ENCODE results near the gene OR2C1.

OR2C1 gene

DNA sequence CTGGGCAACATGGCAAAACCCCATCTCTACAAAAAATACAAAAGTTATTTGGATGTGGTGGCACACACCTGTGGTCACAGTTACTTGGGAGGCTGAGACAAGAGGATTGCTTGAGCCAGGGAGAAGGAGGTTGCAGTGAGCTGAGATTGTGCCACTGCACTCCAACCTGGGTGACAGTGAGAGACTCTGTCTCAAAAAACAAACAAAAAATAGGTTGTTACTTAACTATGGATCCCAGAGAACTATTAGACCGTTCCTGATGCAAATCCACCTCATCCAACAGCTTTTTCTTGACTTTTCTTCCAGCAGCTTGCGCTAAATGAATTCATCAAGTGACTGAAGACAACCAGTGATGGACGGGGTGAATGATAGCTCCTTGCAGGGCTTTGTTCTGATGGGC lies at the start of gene OR2C1:
OR2C1 (plus strand) TSS at position 301 of the 400 bp plus-strand sequence; CDS start at position 353, 52 bp downstream.
- no peak for DNase-seq (ENCODE audit: low read depth in 1 of 2, low spot score in 1 of 2)

- DNase-seq (ENCODE audit: low read depth in 1 of 2, low spot score in 1 of 2), result no peak
These were observed 49.6 kb upstream of the OR2C1 start for GRCh38 chr16:3306078-3306477.

DNA sequence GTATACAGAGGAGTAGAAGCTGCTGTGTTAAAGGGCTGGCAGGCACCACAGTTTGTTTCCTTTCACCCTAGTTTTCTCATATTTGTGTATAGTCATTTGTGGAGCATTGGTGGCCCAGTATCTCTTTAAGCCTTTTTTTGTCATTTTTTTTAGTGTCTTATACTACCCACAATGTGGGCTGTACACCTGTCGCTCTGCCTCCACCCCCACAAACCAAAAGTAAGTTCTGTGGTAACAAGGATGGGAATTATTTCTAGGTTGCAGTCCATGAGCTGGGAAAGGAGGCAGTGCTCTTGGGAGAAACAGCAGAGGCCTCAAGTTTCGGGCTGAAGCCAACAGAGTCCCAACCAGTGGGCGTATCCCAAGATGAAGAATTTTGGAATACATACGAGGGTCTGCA lies 44.2 kb upstream of the OR2C1 start:
- DNase-seq (ENCODE audit: low read depth in 1 of 2, low spot score in 1 of 2), result no peak

DNA sequence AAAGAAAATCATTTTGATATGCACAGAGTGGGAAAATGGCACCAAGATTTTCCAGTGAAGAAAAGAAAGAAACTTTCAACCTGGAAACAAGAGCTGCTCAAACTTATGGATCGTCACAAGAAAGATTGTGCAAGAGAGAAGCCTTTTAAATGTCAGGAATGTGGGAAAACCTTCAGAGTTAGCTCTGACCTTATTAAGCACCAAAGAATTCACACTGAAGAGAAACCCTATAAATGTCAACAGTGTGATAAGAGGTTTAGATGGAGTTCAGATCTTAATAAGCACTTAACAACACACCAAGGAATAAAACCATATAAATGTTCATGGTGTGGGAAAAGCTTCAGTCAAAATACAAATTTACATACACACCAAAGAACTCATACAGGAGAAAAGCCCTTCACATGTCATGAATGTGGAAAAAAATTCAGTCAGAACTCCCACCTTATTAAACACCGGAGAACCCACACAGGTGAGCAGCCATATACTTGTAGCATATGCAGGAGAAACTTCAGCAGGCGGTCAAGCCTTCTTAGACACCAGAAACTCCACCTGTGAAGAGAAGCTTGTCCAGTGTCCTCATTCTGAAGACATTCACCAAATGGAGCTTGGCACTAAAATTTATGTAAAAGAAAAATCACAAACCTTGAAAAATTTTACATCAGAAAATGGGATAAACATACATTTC lies 38.2 kb upstream of the OR2C1 start:
- DNase-seq (ENCODE audit: low read depth in 1 of 2, low spot score in 1 of 2), result no peak

- no peak for DNase-seq (ENCODE audit: low read depth in 1 of 2, low spot score in 1 of 2)
These were observed 33.9 kb upstream of the OR2C1 start for GRCh38 chr16:3321816-3322215.

DNA sequence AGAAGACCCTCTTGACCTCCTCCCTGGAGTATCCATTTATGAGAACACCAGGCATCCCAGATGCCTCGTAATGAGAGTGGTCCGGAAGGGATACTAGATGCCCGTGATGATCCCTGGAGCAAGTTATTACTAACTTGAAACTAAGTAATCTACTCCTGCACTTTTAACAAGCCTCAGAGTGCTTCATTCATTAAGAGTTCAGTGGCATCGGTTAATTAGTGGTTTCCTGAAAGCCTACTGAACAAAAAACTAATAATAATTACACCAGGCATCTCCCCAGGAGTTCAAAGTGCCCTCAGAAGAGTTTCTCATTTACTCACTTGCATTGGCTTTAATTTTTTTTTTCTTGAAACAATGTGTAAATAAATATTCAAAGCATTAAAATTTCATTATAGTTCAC lies 28.2 kb upstream of the OR2C1 start:
- no peak for DNase-seq (ENCODE audit: low read depth in 1 of 2, low spot score in 1 of 2)

DNA sequence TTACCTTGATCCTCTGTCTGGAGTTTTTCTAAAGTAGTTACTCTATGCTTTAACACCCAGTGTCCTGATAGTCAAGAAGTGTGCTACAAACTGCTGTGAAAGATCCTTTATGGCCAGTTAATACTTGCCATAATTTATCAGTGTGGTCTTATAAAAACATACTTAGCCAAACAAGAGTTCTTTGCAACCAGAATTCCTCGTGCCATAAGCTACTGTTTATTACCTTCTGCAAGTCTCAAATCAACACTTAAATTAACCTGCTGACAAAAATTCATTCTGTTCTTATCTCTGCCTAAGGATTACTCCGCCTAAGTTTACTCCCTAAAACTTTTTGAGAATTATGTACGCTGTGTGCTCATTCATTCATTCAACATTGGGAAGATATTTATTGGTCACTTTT lies 27.6 kb upstream of the OR2C1 start:
- no peak for DNase-seq (ENCODE audit: low read depth in 1 of 2, low spot score in 1 of 2)

DNA sequence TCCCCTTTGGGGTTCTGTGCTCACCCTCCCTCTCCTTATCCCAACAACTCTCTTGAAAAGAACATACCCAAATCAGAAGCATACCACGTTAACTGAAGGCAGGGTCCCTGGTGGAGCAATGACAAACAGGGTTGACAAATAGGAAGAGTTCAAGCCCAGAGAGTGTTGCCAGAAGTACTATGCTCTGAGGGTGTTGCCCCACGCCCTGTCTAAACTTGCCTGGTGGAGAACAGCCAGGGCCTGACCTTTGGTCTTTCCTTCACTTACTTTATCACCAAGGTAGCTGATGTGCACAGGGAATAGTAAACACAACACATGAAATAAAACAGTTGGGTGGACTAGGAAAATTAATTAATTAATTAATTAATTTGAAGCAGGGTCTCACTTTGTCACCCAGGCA lies 27.0 kb upstream of the OR2C1 start:
- no peak for DNase-seq (ENCODE audit: low read depth in 1 of 2, low spot score in 1 of 2)

DNA sequence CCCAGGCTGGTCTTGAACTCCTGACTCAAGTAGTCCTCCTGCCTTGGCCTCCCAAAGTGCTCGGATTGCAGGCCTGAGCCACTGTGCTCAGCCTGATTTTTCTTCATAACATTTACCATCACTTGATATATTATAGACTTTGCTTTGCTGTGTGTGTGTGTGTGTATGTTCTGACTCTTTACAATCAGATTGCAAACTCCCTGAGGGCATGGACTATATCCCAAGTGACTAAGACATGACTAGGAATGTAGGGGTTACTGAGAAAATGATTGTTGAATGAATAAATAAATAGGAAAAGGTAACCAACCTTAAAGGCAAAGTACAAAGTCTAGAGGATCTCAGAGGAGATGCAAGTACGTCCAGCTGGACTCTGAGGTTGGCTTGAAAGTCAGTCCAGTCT lies 9.6 kb upstream of the OR2C1 start:
- no peak for DNase-seq (ENCODE audit: low read depth in 1 of 2, low spot score in 1 of 2)

GRCh38 chr16:3347586-3347985 lies 8.1 kb upstream of the OR2C1 start:
- no peak for DNase-seq (ENCODE audit: low read depth in 1 of 2, low spot score in 1 of 2)

DNA sequence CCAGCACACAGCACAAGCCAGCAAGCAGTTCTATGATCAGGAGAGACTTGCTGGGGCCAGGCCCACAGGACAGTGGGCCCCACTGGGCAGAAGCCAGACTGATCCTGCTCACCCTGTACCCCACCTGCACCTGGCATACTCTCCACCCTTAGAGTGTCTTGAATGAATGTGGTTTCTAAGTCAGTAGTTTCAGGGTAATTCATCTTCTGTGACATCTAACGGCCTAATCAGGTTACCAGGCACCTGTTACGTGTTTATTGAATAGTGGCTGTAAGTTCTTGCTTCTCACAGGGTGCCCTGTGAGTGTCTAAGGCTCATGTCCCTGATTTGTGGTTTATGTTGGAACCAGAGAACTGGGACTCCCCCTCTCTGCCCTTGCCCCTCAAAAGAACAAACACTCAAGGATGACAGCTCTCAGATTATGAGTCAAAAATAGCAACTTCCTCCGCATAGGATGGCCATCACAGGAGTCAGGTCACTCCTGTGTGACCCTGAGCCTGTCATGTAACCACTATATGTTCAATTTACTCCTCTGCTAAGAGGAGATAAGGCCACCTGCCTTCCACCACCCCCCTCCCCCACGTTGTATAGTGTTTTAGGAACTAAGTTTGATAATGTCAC lies 7.0 kb upstream of the OR2C1 start:
- no peak for DNase-seq (ENCODE audit: low read depth in 1 of 2, low spot score in 1 of 2)

GRCh38 chr16:3349175-3349574 lies 6.5 kb upstream of the OR2C1 start:
- no peak for DNase-seq (ENCODE audit: low read depth in 1 of 2, low spot score in 1 of 2)

DNA sequence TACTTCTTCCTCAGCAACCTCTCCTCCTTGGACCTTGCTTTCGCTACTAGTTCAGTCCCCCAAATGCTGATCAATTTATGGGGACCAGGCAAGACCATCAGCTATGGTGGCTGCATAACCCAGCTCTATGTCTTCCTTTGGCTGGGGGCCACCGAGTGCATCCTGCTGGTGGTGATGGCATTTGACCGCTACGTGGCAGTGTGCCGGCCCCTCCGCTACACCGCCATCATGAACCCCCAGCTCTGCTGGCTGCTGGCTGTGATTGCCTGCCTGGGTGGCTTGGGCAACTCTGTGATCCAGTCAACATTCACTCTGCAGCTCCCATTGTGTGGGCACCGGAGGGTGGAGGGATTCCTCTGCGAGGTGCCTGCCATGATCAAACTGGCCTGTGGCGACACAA lies 429 bp downstream of the OR2C1 start:
- no peak for DNase-seq (ENCODE audit: low read depth in 1 of 2, low spot score in 1 of 2)

DNA sequence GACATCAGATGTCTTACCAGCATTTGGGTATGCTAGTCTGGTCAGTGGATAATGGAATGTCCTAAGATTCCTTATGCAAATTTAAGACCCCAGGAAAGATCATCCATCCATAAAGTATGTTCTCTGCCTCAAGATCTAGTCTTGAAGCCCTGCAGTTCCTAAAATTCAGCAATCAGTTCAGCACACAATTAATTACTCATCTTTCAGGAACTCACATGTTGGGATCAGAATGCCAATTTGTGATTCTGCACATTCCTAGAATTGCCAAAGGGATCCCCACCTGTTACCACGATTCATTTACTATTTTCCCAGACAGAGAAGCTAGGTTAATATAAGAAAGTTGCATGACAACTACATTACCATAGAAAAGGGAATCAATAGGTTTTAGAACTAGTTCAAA lies 3.2 kb downstream of the OR2C1 start:
- no peak for DNase-seq (ENCODE audit: low read depth in 1 of 2, low spot score in 1 of 2)

DNA sequence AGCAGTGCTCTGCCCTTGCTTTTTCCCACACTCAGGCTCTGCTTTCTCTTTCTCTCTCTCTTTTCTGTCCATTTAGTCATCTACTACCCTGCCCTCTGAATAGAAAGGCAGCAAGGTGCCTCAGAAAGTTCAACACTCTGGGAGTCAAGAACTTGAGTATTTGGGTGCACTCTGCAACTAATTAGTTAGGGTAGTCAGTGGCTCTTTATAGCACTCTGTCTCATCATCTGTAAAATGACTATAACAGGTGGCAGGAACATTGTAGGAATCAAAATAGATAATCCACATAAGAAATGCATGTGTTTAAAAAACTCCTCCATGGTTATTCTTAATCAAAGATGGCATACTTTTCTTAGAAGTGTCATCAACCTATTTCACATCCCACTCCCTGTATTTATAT lies 7.2 kb downstream of the OR2C1 start:
- no peak for DNase-seq (ENCODE audit: low read depth in 1 of 2, low spot score in 1 of 2)

- DNase-seq (ENCODE audit: low read depth in 1 of 2, low spot score in 1 of 2), result no peak
These were observed 8.1 kb downstream of the OR2C1 start for GRCh38 chr16:3363793-3364192.

DNA sequence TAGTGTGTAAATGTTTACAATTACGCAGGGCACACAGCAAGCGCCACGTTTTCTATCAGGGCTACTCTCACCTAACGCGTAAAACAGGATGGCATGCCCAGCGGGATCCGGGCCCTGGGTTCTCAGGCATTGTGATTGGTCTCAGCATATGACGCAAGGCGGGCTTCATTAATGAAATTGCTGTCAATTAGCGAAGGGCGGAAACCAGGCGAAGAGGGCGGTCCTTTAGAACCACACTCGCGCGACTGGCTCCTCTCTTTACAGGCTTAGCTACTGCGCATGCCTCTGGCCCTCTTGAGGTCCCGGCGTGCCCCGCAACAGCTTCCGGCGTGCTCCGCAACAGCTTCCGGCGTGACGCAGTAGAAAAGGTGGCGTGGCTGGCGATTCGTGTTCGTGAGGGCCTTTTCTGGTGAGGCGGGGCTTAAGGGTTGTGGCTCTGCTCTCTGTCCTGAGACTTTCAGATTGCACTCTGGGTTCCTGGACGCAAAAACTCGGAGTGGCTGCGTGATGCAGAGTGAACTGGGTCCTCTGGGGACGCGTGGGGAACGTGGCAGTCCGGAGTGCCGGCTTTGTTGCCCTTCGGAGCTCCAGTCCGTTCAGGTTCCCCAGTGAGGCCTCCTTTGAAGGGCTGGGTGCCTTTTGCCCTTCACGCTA lies 9.2 kb downstream of the OR2C1 start:
- peak; percentile 53 to 78 for DNase-seq (ENCODE audit: low read depth in 1 of 2, low spot score in 1 of 2)

DNA sequence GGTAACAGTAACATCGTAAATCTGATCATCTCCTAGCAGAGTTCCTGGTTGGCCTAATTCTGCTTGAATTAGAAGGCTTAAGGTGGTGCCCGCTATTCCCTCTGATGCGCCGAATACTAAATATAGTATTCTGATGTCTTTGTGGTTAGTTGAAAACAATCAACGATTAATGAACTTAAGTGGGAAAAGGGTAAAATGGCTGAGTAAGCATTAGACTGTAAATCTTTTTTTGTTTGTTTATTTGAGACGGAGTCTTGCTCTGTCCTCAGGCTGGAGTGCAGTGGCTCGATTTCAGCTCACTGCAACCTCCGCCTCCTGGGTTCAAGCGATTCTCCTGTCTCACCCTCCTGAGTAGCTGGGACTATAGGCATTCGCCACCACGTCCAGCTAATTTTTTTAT lies 13.4 kb downstream of the OR2C1 start:
- no peak for DNase-seq (ENCODE audit: low read depth in 1 of 2, low spot score in 1 of 2)

DNA sequence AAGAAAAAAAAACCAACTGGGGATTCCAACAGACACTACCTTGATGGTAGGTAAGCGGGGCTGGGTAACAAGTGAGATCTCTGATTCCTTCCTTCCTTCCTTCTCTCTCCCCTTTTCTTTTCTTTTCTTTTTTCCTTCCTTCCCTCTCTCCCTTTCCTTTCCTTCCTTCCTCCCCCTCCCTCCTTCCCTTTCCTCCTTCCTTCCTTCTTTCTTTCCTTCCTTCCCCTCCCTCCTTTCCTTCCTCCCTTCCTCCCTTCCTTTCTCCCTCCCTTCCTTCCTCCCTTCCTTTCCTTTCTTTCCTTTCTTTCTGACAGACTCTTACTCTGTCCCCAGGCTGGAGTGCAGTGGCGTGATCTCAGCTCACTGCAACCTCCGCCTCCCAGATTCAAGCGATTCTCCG lies 20.0 kb downstream of the OR2C1 start:
- DNase-seq (ENCODE audit: low read depth in 1 of 2, low spot score in 1 of 2), result no peak

GRCh38 chr16:3377917-3378316 lies 22.2 kb downstream of the OR2C1 start:
- no peak for DNase-seq (ENCODE audit: low read depth in 1 of 2, low spot score in 1 of 2)

DNA sequence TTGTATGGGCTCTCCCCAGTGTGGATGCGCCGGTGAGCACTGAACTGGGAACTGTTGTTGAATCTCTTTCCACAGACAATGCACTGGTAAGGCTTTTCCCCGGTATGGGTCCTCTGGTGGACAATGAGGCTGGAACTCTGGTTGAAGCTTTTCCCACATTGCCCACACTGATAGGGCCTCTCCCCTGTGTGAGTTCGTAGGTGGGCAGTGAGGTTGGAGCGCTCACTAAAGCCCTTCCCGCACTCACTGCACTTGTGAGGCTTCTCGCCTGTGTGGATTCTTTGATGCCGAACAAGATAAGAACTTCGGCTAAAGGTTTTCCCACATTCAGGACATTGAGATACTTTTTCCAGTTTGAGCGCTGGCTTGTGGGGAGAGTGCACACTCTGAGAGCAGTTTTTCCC lies 27.4 kb downstream of the OR2C1 start:
- no peak for DNase-seq (ENCODE audit: low read depth in 1 of 2, low spot score in 1 of 2)

GRCh38 chr16:3388325-3388724 lies 32.6 kb downstream of the OR2C1 start:
- no peak for DNase-seq (ENCODE audit: low read depth in 1 of 2, low spot score in 1 of 2)
